HG03571 (cell line): ENCODE results near the gene TRMT11.
A peak's percentile ranks its signal among the peaks of the same experiment; 100 is the strongest.
"Not testable (repeated sequence)": the region's sequence is repeated elsewhere in the genome, so short reads cannot be mapped to it uniquely, and the experiment has no call there.

Experiments used
- ATAC-seq: cut with Tn5 transposase; IDR thresholded peaks from one replicate; pipeline ENCODE4 v1.9.1; 2021; ENCODE audit not compliant: unreplicated experiment

Gene TRMT11

GRCh38 chr6:126041516-126041915, 55.2 kb downstream of the TRMT11 start:
- ATAC-seq = no peak

- no peak for ATAC-seq
These were observed 55.7 kb downstream of the TRMT11 start for GRCh38 chr6:126042001-126042419.

GRCh38 chr6:126047648-126048047, 61.3 kb downstream of the TRMT11 start:
- ATAC-seq = no peak

- ATAC-seq = no peak
These were observed 62.3 kb downstream of the TRMT11 start for GRCh38 chr6:126048635-126049034.

GRCh38 chr6:126050795-126051194, 64.5 kb downstream of the TRMT11 start:
- no peak for ATAC-seq

GRCh38 chr6:126051791-126052190, 65.5 kb downstream of the TRMT11 start:
- ATAC-seq = no peak

- no peak for ATAC-seq
These were observed 66.1 kb downstream of the TRMT11 start for GRCh38 chr6:126052485-126052884.

- no peak for ATAC-seq
These were observed 67.9 kb downstream of the TRMT11 start for GRCh38 chr6:126054258-126054702.

GRCh38 chr6:126054802-126055201, 68.5 kb downstream of the TRMT11 start:
- no peak for ATAC-seq

GRCh38 chr6:126055449-126055848, 69.1 kb downstream of the TRMT11 start:
- ATAC-seq = no peak

GRCh38 chr6:126056355-126057004, 70.1 kb downstream of the TRMT11 start:
- no peak for ATAC-seq

GRCh38 chr6:126058085-126058484, 71.7 kb downstream of the TRMT11 start:
- ATAC-seq = not testable (repeated sequence)

GRCh38 chr6:126060400-126060799, 74.1 kb downstream of the TRMT11 start:
- ATAC-seq = no peak

- ATAC-seq = peak; percentile 55
These were observed 77.3 kb downstream of the TRMT11 start for GRCh38 chr6:126063512-126064146.

GRCh38 chr6:126064257-126064747, 78.0 kb downstream of the TRMT11 start:
- no peak for ATAC-seq

GRCh38 chr6:126064748-126065401, 78.5 kb downstream of the TRMT11 start:
- ATAC-seq = no peak

GRCh38 chr6:126066053-126067048, 80.0 kb downstream of the TRMT11 start:
- ATAC-seq = no peak

GRCh38 chr6:126067073-126067472, 80.7 kb downstream of the TRMT11 start:
- ATAC-seq = no peak

- no peak for ATAC-seq
These were observed 83.1 kb downstream of the TRMT11 start for GRCh38 chr6:126069449-126069848.

- ATAC-seq = no peak
These were observed 84.8 kb downstream of the TRMT11 start for GRCh38 chr6:126071000-126071647.
